GM21825 (cell line): ENCODE results near the gene LARGE1.

ENCODE experiments used
- ATAC-seq: cut with Tn5 transposase; IDR thresholded peaks from one replicate; pipeline ENCODE4 v1.9.1; 2021; ENCODE audit warnings: mild to moderate bottlenecking, moderate library complexity; ENCODE audit not compliant: unreplicated experiment

LARGE1 gene

DNA sequence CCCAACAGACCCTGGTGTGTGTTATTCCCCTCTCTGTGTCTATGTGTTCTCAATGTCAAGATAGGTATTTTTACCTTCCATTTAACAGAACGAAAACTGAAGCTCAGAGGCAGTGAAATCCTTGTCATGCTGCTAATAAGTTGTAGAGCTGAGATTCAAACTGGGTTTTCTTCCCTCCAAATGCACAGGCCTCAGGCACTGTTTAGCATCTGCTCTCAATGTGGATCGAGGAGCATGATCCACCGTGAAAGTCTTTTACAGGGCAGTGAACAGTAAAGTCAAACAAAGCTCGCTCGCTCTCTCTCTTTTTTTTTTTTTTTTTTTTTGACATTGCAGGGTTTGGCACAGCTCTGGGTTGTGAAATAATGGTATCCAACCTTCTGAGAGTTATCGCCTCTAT is 461.1 kb downstream of the LARGE1 start:
- ATAC-seq, result no peak

DNA sequence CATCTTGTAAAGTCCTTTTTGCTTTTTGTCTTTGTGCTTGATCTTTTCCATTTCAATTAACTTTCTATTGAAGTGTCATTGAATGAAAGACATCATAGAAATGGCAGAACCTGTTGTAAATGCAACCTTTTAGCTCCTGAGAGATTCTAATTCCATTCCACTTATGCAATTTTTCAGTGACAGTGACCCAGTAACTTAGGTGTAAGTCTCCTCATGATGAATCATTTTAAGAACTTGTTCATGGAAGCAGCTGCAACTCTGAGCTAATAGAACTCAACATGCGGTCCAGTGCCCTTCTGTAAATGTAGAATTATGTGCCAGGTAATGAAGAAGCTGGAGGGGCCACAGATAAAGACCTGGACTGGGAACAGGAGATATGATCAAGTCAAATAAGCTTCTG is 463.8 kb downstream of the LARGE1 start:
- ATAC-seq, result no peak

DNA sequence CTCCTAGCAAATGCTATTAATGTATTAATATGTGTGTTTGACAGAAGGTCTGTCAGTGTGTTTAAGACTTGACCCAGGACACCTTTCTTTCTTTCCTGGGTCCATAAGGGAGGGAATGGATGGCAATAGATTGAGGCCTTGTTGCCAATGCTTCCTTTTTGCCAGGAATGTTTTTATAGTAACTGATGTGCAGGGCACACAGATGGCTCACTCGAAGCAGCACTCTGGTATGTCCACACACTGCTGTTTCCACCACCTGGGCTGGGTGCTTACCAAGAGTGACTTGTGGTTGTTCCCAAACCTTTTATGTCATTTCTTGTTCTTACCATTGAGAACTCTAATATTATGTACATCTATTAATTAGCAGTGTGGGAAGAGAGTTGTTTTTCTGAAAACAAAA is 465.2 kb downstream of the LARGE1 start:
- no peak for ATAC-seq

GRCh38 chr22:33451866-33452469 is 468.3 kb downstream of the LARGE1 start:
- no peak for ATAC-seq

GRCh38 chr22:33450756-33451155 is 469.5 kb downstream of the LARGE1 start:
- ATAC-seq, result no peak

DNA sequence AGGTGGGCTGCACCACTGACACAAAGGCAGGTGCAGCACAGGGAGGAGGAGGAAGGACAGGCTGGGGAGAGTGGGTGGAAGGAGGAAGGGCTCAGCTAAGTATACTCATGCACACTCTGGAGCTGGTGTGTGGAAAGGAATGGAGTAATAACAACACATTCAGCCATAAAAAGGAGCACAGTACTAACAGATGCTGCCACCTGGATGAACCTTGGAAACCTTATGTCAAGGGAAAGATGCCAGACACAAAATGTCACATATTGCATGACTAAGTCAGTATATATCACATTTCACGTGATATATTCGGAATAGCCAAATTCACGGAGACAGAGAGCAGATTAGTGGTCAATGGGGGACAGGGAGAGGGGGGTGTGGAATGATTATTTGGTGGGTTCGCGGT is 472.5 kb downstream of the LARGE1 start:
- no peak for ATAC-seq

GRCh38 chr22:33443683-33444082 is 476.6 kb downstream of the LARGE1 start:
- ATAC-seq, result no peak

- ATAC-seq, result no peak
Measured at GRCh38 chr22:33440756-33441155, 479.5 kb downstream of the LARGE1 start.

DNA sequence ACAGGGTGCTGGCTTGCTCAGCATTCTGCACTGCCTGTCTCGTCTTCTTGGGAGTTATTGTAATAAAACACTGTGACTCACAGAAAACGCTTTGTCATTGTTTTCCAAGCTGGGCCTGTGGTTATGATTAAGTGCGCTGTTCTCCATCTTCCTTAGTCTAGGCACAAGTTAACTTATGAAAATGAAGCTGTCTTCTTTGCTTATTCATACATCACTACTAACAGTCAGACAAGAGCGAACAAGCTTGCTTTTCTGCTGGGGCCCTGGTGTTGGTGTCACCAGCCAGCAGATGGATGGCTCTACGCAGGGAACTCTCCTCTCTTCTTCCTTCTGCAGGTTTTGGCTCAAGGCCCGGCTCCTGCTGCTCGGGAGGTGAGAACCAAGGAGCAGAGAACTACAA is 482.0 kb downstream of the LARGE1 start:
- ATAC-seq, result no peak

- ATAC-seq, result no peak
Measured at GRCh38 chr22:33431300-33431699, 489.0 kb downstream of the LARGE1 start.

DNA sequence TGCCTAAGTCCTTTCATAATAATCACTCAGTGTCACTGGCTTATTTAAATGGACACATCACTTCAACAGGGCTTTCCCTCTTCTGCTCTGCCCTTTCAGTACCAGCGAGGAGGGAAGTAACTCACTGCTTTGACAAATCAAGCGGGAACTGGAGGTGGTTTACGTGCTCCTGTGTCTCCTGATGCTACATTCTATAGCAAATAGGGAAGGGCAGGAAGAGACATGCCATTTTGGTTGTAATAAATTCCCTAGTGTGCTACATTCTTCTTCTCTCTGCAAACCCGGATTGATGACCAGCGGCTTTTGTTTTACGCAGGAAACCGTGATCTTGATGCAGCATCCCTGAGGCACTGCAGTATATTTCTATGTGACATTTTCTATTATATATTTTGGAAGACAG is 491.0 kb downstream of the LARGE1 start:
- no peak for ATAC-seq

DNA sequence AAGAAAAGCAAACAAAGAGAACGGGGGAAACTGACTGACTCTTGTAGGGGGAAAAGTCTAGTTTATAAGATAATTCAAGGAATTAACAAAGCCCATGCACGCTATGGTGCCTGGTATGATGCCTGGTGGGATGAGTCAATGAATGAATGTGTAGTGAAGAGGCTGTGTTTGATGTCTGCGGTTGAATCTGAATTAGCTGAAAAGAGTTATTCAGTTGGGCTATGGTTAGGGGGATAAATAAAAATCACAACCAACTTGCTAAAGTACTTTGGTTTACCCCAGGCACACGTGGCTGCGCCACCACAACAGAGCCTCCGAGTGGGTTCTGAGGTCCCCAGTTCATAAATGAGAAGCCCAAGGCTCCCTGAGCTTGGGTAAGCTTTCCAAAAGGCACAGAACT is 492.8 kb downstream of the LARGE1 start:
- no peak for ATAC-seq

DNA sequence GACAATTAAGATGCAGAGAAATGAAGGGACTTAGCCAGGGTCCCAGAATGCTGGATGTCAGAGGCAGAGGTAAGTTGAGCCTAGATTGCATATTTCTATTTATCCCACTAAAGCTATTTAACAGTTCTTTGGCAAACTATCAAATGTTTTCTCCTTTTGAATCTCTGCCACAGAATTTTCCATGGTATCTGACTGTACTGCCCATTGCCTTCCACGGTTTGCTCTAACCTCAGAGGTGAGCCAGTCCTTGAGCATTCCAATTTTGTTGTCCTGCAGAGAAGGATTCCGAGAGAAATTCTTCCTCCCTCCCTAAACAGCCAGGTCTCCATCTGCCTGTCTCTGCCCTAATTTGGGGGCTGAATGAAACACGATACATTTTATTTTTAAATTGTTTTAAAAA is 493.8 kb downstream of the LARGE1 start:
- no peak for ATAC-seq

DNA sequence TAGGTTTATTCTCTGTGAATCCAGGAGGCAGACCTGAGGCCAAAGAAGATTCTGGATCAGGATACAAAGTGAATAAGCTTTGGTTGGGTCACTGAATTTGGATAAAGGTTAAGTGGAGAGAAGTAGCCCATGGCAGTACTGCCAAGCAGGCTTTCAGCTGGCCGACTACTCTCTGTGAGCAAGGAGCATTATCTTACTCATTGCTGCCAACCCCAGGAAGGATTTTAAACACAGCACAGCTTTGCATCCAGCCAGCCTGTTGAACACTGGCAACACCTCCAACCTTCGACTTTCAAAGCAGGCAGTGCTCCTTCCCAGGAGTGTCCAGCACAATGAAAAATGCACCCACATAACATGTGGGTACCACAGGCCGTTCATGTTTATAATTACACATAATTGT is 498.4 kb downstream of the LARGE1 start:
- ATAC-seq, result no peak

DNA sequence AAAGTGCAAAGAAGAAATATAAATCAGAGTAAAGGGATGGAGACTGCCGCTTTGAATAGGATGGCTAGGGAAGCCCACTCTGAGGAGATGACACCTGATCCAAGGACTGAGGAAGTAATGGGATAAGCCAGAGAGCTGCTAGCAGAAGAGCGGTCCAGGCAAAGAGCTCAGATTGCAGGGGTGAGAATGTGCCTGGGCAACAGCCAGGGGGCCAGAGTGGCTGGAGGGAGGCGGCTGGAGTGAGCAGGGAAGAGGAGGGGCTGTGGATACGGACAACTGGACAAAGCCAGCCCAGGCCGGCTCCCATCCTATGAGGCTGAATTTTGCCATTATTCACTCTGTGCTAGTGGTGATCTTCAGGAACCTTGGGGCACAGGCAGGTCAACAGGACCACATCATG is 501.8 kb downstream of the LARGE1 start:
- no peak for ATAC-seq

DNA sequence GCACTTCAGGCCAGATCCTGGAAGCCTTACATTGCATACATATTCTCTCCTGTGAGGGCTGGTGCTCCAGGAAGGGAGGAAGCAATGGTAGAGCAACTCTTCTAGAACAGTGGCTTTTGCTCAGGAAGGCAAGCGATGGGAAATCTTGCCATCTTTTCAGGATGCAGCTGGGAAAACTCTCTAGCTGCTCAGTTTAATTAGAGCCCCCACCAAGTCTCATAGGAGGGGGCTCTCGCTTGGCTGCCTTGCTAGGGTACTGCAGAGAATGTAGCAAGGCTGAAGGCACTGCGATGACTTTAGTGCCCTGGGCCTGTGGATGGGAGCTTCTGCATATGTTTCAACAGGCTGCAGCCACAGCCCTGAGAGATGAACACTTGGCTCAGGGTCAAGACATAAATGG is 504.9 kb downstream of the LARGE1 start:
- ATAC-seq, result no peak

DNA sequence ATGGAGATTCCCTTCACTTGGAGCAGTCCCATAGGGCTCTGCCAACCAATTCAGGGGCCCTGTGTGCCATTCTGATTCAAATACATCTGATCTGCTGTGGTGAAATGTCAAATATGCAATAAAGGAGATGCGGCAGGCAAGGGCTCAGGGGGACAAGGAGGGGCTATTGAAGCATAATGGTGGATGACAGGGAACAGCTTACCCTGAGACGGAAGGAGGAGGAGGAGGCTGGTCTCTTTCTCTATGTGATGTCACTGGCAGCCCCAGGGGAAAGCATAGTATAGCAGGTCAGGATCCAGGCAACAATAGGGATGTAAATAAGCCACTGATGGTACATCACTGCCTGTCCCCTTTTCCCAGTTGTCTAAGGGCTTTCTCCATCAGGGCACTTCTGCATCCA is 511.2 kb downstream of the LARGE1 start:
- ATAC-seq, result no peak

DNA sequence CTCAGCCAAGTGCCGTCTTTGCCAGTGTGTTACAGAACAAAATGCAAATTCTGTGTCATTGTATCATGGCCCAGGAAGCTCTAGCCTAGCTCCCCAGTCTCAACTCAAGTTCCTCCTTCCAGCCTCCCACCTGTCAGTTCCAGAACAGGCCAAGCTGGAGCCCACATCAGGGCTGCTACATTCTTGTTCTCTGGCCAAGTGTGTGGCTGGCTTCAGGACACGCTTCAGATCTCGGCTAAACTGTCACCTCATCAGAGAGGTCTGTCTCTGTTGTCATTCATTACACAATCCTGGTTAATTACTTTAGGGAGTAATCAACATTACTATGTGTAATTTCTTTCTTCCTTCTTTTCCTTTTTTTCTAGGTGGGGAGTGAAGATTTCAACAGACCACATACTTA is 515.1 kb downstream of the LARGE1 start:
- no peak for ATAC-seq

DNA sequence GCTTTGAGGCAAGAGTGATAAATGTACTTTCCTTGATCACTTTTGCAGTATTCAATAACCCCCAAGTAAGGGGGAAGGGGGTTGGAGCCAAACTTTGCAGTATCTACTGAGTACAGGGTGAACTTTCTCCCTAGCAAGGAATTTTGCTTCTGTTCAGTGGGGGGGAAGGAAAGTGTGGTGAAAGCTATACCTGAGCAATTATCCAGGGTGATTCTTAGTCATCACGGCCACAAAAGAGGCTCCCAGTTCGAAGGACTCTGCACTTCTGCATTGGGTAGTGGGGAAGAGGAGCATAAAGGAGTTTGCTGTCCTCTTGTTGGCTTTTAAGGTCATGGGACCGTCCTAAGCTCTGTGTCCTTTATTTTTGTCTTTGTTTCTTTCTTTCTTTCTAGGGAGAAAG is 515.6 kb downstream of the LARGE1 start:
- ATAC-seq, result no peak

DNA sequence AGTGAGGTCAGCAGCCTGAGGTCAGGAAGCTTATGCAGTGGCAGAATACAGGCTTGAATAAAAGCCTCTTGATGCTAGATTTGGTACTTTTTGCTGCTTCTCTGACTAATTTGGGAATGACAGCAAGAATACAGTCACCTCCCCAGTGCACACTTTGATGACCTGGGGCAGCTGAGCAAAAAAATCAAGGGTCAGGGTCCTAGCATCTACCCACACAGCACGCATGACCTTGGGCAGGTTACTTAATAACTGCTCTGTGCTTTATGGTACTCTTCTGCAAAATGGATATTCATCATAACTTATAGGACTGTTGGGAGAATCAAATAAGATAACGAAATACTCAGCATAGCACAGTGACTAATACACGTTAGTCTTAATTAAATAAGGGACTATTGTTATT is 518.0 kb downstream of the LARGE1 start:
- no peak for ATAC-seq

DNA sequence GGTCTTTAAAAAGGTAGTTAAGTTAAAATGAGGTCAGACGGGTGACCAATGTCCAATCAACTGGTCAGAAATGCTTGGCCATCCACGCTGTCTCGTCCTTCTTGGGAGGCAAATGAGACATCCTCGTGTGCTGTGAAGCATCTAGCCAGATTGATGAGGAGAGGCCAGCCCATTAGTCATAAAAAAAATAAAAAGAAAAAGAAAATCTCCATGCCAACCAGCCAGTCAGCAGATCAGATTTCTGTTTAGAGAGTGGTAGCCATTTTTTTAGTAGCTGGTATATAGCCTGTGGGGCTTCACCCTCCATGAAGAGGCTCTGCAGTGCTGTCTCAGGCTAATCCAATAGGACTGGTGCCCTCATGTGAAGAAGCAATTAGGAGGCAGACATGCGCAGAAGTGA is 519.0 kb downstream of the LARGE1 start:
- ATAC-seq, result no peak

DNA sequence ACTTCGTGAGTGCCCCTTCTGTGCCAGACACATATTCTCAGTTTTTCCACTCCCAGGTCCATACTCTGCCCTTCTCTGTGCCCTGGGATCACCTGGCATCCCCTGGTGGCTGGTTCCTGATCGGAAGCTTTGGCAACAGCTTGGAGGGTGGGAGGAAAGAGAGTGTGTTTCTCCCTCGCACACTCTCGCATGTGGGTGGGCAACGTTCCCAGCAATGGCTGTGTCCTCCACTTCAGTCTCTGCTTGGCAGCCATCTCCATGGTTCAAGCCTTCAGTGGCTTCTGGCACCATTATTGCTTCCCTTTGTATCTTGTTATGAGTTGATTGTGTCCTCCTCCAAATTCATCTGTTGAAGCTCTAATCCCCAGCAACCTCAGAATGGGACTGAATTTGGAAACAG is 519.4 kb downstream of the LARGE1 start:
- no peak for ATAC-seq

DNA sequence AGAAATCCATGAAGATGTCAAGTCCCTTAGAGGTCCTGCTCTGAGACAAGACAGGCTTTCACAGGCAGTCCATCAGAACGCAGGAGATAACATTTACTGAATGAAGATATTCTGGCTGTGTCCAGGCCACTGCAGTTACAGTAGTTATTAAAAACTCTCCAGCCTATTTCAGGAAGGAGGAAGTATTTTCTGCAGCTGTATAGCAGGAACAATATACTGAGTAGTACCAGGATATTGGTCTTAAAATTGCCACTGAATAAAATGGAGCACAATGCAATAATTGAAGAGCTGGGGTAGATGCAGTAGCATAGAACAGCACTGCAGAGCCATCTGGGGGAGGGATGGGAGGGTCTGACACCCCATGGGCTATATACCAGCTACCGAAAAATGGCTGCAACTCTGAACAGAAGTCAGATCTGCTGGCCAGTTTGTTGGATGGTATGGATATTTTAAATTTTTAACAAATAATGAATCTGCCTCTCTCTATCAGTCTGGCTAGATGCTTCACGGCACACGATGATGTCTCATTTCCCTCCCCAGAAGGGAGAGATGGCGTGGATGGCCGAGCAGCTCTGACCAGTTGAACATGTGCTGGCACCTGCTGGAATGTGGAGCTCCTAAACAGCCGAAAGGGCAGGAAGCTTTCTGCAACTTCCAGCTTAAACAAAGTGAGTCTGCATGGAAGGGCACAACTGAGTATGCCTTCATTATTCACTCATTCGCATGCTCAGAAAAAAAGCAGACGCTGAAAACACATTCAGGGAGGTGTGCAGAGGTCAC is 520.0 kb downstream of the LARGE1 start:
- no peak for ATAC-seq
